Stimulated activated CD8-positive, alpha-beta memory T cell treated with anti-CD3 and anti-CD28 coated beads, Interleukin-15, amount 100 ng/mL, for 48 hours (primary cell): ENCODE measurements around the gene STAP1.

Experiments
- DNase-seq, 2 donors: peaks; one replicate each; pipeline ENCODE4 v3.0.0-alpha.2; 2020; ENCODE audit warnings: low read depth in 2 of 2

STAP1 gene

DNA sequence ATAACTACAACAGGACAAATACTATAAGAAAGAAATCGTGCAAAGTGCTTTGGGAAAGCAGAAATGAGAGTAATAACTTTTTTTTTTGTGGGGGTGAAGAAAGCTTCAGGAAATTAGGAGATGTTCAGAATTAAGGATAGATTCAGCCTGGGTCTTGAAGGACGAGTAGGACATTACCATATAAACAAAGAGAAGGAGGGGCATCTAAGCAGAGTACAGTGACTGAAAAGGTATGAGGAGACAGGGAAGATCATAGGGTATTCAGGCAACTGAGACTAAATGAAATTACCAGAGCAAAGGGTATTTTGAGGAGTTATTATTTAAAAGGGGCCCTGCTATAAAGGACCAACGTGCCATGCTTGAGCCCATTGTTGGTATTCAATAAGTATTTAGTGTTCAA lies 3.1 kb upstream of the STAP1 start:
- no peak for DNase-seq

GRCh38 chr4:67556436-67556835 lies 2.1 kb upstream of the STAP1 start:
- DNase-seq: no peak

DNA sequence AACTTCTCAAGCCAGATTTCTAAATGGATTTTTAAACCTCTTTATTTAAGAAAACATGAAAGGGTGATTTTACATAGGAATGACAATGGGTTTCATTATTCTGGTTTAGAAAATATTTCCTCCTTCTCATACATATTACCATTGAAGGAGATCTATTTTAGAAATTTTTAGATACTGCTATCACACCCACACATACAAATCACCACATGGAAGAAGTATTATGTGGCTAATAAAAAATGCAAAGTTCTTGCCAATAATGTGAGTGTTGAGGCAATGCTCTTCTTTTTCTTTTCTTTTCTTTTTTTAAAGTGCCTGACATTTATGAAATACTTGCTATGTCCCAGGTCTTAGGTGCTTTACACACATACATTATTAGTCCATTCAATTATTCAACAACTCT lies 6.8 kb downstream of the STAP1 start:
- DNase-seq: no peak

DNA sequence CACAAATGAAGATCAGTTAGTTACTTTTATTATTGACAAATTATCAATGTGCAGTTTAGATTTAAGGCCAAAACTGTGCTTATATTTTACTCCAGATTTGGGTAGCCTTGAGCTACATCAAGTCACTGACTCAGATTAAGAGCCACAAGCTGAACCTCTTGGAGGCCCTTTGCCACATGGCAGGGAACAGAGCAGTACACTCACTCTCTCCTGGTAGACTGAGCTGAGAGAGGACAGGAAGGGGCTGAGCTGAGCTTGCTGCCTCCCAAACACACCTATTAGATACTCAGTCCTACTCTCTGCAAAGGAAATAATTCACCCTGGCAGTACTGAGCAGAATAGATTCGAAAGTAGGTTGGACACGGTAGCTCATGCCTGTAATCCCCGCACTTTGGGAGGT lies 7.8 kb downstream of the STAP1 start:
- no peak for DNase-seq

DNA sequence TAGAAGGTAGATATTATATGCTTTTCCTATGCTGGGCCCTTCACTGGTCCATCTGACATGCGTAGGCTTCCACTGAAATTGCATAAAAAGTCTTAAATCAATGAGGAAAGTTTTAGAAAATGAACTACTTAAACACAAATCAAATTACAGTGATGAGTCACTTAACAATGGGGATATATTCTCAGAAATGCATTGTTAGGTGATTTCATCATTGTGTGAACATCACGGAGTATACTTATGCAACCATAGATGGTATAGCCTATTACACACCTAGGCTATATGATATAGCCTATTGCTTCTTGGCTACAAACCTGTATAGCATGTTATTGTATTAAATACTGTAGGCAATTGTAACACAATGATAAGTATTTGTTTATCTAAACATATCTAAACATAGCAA lies 10.3 kb downstream of the STAP1 start:
- DNase-seq: no peak

DNA sequence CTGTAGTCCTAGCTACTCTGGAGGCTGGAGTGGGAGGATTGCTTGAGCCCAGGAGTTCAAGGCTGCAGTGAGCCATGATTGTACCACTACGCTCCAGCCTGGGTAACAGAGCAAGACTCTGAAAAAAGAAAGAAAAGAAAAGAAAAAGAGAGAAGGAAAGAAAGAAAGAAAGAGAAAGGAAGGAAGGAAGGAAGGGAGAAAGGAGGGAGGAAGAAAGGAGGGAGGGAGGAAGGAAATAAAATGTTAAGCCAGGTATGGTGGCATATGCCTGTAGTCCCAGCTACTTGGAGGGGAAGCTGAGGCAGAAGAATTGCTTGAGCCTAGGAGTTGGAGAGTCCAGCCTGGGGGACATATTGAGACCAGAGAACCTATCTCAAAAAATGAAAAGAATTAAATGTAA lies 12.0 kb downstream of the STAP1 start:
- no peak for DNase-seq

- DNase-seq: no peak
These were observed 13.4 kb downstream of the STAP1 start for GRCh38 chr4:67571975-67572374.

DNA sequence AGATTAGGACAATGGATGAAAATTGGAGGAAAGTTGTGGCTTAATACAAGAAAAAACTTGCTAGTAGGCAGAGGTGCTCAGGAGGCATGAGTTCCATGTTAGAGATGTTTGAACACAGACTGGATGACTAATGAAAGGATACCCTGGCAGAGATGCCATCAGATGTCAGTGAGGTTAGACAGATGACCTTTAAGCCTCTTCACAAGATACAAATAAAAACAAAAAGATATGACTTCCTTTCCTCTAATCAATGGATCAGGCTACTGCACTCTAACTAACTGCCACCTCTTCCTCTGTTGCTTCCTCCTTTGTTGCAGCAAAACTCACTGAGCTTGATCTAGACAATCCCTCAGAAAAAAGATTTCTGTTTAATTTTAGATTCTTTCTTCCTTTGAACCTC lies 14.7 kb downstream of the STAP1 start:
- no peak for DNase-seq

- DNase-seq: no peak
These were observed 16.9 kb downstream of the STAP1 start for GRCh38 chr4:67575232-67576058.

- no peak for DNase-seq
These were observed 17.5 kb downstream of the STAP1 start for GRCh38 chr4:67576059-67576466.

- no peak for DNase-seq
These were observed 18.0 kb downstream of the STAP1 start for GRCh38 chr4:67576538-67576937.

DNA sequence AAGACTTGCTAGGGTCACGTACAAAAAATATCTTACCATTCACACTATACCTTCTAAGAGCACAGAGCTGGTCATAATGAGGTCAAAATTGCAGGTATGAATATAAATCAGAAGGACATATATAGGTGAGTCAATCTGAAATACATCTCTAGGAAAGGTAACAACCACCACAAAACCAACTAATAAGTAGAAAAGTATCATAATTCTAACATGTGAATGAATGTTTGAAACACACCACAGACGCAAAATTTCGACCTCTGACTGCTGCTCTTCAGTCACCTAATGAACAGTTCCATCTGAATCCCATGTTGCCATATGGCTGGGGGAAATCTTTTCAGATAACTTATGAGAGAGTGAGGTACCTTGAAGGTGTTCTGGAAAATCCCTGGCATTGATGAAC lies 22.1 kb downstream of the STAP1 start:
- DNase-seq: no peak

DNA sequence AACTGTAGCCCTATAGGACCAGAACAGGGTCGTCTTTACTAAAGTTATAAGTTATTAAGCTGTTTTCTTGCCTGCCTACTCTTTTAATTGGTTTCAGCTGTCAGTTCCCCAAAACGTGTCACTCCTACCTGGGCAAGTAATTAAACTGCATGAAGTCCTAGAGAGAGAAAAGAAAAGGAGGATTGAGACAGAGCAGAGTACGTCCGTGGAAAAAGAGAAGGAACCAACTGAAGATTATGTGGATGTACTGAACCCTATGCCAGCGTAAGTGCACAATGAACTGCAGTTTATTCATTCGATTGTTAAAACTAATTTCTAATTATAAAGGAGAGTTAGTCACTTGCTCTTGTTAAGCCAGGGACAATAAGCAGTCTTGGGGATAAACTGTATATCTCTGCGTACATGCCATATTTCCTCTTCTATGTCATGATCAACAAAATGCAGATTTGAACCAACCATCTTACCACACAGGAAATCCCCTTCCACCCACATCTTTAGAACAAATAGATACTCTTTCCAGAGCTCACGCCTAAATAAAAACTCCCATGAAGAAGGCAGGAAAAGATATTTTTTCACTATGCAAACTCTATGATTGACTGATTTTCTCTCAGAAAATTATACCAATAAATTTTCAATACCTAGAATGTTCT lies 22.8 kb downstream of the STAP1 start:
- DNase-seq: no peak

DNA sequence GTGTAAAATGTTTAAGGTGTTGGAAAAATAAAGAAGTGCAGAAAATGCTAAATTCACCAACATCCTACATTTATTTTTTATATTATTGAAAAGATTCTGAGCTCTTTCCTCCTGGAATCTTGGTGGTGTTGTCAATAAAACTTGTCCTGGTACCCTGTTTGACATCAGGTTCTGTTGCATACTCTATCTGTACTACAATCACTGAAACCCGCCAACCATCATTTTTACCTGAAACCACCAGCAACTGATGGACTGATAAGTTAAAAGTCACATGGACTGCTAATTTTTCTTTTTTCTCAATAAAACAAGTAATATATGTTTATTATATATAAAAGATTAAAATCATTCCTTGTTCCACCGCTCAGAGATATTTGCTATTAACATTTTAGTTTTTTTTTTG lies 23.4 kb downstream of the STAP1 start:
- DNase-seq: no peak

GRCh38 chr4:67584496-67584895 lies 26.0 kb downstream of the STAP1 start:
- DNase-seq: no peak

DNA sequence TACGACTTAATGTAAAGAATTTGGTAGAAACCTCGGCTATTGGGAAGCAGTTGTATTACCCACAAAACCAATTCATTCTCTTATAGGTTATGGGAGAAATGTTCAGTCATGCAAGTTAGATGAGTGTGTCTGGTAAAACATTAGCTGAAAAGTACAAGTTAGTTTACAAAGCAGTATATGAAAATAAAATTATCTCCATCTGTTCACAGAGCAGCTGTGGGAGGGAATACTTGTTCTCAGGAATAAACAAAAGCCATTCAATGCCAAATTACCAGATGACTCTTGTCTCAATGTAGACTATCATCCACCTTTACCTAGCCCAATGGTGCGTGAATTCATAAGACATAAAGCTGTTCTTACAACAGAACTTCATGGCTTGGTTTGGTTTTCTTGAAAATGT lies 28.6 kb downstream of the STAP1 start:
- no peak for DNase-seq

GRCh38 chr4:67593741-67594175 lies 35.2 kb downstream of the STAP1 start:
- DNase-seq: no peak

- no peak for DNase-seq
These were observed 44.9 kb downstream of the STAP1 start for GRCh38 chr4:67603310-67604028.

DNA sequence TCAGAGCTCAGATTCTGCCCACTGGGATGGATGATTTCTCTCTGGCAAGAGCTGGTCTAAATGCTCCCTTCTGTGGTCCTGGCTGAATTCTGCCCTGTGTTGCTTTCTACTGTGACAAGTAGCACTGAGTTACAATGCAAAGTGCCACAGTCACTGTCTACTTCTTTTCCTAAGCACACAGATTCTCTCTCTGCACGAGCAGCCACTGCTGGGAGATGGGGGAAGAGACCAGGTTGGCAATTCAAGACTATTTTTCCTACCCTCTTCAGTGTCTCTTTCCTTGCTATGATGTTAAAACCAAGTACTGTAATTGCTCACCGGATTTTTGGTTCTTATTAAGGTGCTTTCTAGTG lies 45.5 kb downstream of the STAP1 start:
- DNase-seq: no peak

- DNase-seq: no peak
These were observed 46.2 kb downstream of the STAP1 start for GRCh38 chr4:67604749-67605148.

- no peak for DNase-seq
These were observed 49.5 kb downstream of the STAP1 start for GRCh38 chr4:67608027-67608426.

GRCh38 chr4:67614186-67614585 lies 55.7 kb downstream of the STAP1 start:
- DNase-seq: no peak

GRCh38 chr4:67615119-67615518 lies 56.6 kb downstream of the STAP1 start:
- DNase-seq: no peak
